ENCODE measurements around the gene MYT1.

GRCh38 chr20:64276817-64277216 is 112.6 kb downstream of the MYT1 start:
- TF ChIP-seq EZH2phosphoT487 (IDR thresholded peaks at IDR 0.05; ENCODE audit: low read depth, severe bottlenecking, unreplicated experiment) (no peak), EZH2 (IDR thresholded peaks at IDR 0.05; ENCODE audit: borderline replicate concordance) (no peak)
- TF ChIP-seq, protein P1, sequence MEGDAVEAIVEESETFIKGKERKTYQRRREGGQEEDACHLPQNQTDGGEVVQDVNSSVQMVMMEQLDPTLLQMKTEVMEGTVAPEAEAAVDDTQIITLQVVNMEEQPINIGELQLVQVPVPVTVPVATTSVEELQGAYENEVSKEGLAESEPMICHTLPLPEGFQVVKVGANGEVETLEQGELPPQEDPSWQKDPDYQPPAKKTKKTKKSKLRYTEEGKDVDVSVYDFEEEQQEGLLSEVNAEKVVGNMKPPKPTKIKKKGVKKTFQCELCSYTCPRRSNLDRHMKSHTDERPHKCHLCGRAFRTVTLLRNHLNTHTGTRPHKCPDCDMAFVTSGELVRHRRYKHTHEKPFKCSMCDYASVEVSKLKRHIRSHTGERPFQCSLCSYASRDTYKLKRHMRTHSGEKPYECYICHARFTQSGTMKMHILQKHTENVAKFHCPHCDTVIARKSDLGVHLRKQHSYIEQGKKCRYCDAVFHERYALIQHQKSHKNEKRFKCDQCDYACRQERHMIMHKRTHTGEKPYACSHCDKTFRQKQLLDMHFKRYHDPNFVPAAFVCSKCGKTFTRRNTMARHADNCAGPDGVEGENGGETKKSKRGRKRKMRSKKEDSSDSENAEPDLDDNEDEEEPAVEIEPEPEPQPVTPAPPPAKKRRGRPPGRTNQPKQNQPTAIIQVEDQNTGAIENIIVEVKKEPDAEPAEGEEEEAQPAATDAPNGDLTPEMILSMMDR (IDR thresholded peaks at IDR 0.05; ENCODE audit: poor library complexity), result no peak

Data from hepatocyte (in vitro differentiated cells).